ENCODE results near the gene EIF2S1.

The EIF2S1 gene

GRCh38 chr14:67417633-67418032 is 57.5 kb downstream of the EIF2S1 start:
- DNase-seq (ENCODE audit: low read depth) = peak; percentile 42
- no peak overlapping the region for H3K4me3 ChIP-seq (ENCODE audit: low read depth, low read length)
- TF ChIP-seq CTCF (conservative IDR thresholded peaks at IDR 0.05; ENCODE audit: low read depth, low read length) = no peak

GRCh38 chr14:67418401-67419191 is 58.5 kb downstream of the EIF2S1 start:
- DNase-seq (ENCODE audit: low read depth) = no peak
- H3K4me3 ChIP-seq (ENCODE audit: low read depth, low read length) = no peak overlapping the region
- TF ChIP-seq CTCF (conservative IDR thresholded peaks at IDR 0.05; ENCODE audit: low read depth, low read length) = no peak

GRCh38 chr14:67420102-67420739 is 60.1 kb downstream of the EIF2S1 start:
- TF ChIP-seq CTCF (conservative IDR thresholded peaks at IDR 0.05; ENCODE audit: low read depth, low read length) = peak; percentile 62
- no peak overlapping the region for H3K4me3 ChIP-seq (ENCODE audit: low read depth, low read length)
- DNase-seq (ENCODE audit: low read depth) = no peak

- no peak overlapping the region for H3K4me3 ChIP-seq (ENCODE audit: low read depth, low read length)
- no peak for TF ChIP-seq CTCF (conservative IDR thresholded peaks at IDR 0.05; ENCODE audit: low read depth, low read length)
- DNase-seq (ENCODE audit: low read depth) = no peak
Measured at GRCh38 chr14:67421356-67422224, 61.5 kb downstream of the EIF2S1 start.

- DNase-seq (ENCODE audit: low read depth) = no peak
- H3K4me3 ChIP-seq (ENCODE audit: low read depth, low read length) = no peak overlapping the region
- no peak for TF ChIP-seq CTCF (conservative IDR thresholded peaks at IDR 0.05; ENCODE audit: low read depth, low read length)
Measured at GRCh38 chr14:67423424-67423823, 63.3 kb downstream of the EIF2S1 start.

GRCh38 chr14:67424539-67424938 is 64.4 kb downstream of the EIF2S1 start:
- no peak overlapping the region for H3K4me3 ChIP-seq (ENCODE audit: low read depth, low read length)
- DNase-seq (ENCODE audit: low read depth) = no peak
- no peak for TF ChIP-seq CTCF (conservative IDR thresholded peaks at IDR 0.05; ENCODE audit: low read depth, low read length)
